Activated CD4-positive, alpha-beta T cell treated with anti-CD3 and anti-CD28 coated beads for 24 hours (primary cell): ENCODE results near the gene SMIM44.

Experiments
- DNase-seq, 2 donors: peaks; one replicate each; pipeline ENCODE4 v3.0.0-alpha.2; 2020; ENCODE audit warnings: low read depth in 2 of 2

The SMIM44 gene

GRCh38 chr19:3441089-3441985 is 41.9 kb downstream of the SMIM44 start:
- no peak for DNase-seq

- peak; percentile 46 to 51 for DNase-seq
Measured at GRCh38 chr19:3440082-3440481, 43.2 kb downstream of the SMIM44 start.

GRCh38 chr19:3434630-3435553 is 48.3 kb downstream of the SMIM44 start:
- peak; percentile 90 for DNase-seq

- DNase-seq = no peak
Measured at GRCh38 chr19:3433805-3434540, 49.3 kb downstream of the SMIM44 start.

- no peak for DNase-seq
Measured at GRCh38 chr19:3433313-3433712, 49.9 kb downstream of the SMIM44 start.
